ELR (cell line): ENCODE measurements around the gene FAM81A.
A peak's percentile ranks its signal among the peaks of the same experiment; 100 is the strongest.
"Not testable (repeated sequence)": the region's sequence is repeated elsewhere in the genome, so short reads cannot be mapped to it uniquely, and the experiment has no call there.

Experiments
- DNase-seq: peaks from one replicate; pipeline ENCODE4 v3.0.0-alpha.2; 2015; ENCODE audit warnings: low read depth

Gene FAM81A

DNA sequence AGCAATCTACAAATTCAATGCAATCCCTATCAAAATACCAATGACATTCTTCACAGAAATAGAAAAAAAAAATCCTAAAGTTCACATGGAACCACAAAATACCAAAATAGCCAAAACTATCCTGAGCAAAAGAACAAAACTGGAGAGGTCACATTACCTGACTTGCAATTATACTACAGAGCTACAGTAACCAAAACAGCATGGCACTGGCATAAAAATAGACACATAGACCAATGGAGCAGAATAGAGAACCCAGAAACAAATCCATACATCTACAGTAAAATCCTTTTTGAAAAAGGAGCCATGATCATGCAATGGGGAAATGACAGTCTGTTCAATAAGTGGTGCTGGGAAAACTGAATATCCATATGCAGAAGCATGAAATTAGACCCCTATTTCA, 51.5 kb downstream of the FAM81A start:
- DNase-seq, result not testable (repeated sequence)

DNA sequence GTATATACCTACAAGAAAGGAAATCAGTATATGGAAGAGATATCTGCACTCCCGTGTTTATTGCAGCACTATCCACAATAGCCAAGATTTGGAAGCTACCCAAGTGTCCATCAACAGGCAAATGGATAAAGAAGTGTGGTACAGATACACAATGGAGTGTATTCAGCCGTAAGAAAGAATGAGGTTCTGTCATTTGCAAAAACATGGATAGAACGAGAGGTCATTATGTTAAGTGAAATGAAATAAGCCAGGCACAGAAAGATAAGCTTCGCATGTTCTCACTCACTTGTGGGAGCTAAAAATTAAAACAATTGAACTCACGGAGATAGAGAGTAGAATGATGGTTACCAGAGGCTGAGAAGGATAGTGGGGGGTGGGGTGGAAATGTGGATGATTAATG, 53.1 kb downstream of the FAM81A start:
- DNase-seq, result no peak

DNA sequence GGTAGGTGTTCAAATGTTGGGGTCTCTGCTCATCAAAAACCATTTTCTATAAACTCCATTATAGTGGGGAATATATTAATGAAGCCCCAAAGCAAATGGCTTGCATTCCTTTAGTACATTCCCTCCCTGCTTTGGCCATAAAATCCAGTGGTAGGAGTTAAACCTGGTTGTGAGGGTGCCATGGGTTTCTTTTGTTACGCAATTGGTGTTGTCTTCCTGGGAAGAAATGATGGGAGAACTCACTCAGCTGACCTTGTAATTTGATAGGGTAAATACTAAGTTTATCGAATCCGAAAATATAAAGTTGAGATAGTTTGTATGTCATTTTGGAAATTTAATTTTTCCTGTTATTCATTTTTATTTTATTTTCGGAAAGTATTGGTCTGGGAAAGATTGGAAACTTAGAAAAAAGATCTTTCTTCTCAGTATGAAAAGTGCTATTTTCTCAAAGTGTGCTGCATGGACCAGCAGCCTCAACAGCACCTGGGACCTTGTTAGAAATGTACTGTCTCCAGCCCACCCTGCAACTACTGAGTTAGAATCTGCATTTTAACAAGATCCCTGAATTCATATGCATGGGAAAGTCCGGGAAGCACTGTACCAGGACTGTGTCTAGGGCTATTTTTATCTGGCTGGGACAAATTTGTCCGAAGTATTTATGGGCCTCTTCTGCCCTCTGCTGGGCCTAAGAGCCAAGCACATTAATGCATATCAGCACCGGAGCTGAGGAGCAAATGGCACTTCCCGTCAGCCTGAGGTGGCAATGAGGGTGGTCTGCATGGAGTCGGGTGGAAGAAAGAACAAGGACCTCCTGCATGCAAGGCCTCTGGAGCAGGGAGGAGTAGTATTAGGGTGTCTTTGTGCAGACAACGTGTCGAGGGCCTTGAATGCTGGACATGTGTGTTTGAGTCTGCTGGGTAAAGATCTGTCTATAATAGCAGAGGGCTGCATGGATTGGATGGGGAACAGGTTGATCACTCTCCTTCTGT, 54.7 kb downstream of the FAM81A start:
- peak; percentile 77 for DNase-seq

DNA sequence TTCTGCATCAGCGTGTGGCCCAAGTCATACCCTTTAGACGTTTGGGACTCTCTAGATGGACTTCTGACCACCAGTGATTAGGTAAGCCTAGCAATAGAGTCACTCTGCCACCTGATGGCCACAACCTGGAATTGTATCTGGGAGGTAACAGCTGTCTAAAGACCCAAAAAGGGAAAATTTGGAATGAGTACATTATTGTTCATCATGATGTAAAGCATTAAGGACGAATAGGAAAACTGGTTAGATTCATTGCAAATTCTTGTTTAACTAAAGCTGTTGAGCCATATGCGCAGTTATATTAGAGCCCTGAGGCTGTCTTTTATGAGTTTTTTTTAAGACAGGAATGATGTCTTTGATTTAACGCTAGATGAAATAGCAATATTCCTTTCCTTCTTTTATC, 63.6 kb downstream of the FAM81A start:
- DNase-seq, result peak; percentile 89

DNA sequence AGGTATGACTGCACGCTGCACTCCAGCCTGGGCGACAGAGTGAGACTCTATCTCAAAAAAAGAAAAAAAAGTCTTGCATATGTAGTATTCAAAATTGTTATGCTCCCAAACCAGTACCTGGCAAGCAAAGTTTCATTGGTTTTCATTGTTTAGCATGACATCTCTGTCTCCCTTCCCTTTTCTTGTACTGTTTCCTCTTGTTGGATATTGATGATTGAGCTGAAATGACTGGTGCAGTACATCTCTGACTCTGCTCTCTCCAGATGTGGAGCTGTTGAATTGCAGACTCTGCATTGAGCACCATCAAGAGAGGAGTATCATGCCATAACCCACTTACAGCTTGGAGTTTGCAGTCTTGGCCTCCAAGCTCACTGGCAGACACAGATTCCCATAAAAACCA, 77.2 kb downstream of the FAM81A start:
- no peak for DNase-seq

DNA sequence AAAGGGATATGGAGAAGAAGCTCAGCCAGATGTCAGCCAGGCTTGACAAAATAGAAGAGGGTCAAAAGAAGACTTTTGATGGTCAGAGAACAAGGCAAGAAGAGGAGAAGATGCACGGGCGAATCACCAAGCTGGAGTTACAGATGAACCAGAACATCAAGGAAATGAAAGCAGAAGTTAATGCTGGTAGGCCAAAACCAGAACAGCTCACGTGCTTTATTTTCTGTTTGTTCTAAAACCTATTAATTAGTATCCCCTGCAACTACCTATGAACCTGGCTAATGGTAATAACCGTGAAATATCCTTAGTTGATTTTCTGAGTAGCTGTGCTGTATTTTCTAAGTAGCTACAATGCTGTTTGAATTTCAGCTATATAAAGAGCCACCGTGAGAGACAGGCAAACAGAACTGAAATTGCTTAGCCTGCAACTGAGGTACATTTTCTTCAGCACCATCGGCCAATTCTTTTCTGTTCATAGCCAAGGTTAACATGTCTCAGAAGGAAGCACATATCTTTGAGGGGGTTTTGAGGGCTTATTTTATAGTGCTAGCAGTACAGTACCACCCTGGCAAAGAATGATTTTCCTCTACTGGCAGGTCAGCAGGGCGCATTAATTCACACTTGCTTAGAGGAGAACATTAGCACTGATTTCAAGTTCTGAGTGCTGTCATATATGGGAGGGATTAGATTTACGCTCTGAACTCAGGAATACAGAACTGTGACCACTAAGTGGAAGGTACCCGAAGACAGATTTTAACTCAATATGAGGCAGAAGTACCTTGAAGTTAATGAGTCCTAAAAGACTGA, 78.9 kb downstream of the FAM81A start:
- no peak for DNase-seq

DNA sequence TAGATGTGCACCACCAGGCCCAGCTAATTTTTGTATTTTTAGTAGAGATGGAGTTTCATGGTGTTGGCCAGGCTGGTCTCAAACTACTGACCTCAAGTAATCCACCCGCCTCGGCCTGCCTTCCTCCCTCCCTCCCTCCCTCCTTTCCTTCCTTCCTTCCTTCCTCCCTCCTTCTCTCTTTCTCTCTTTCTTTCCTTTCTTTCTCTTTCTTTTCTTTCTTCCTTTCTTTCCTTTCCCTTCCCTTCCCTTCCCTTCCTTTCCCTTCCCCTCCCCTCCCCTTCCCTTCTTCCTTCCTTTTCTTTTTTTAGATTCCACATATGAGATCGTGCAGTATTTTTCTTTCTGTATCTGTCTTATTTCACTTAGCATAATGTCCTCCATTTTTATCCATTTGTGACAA, 81.3 kb downstream of the FAM81A start:
- DNase-seq, result no peak

DNA sequence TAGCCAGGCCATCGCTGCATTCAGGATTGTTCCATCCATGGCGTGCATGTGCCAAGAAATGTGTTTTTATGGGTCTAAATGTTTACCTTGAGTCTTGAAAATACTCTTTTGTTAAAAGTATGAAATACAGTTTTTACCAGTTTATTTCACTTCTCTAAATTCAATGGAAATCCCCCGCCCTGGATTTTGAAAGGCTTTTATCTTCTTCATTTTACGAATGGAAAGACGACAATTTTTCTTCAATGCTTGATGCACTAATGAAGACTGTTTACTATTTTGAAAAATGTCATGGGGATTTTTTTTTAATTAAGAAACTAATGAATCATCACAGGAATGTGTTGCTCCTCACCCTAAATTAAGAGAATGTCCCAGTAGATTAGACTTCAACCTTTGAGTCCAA, 83.5 kb downstream of the FAM81A start:
- no peak for DNase-seq

DNA sequence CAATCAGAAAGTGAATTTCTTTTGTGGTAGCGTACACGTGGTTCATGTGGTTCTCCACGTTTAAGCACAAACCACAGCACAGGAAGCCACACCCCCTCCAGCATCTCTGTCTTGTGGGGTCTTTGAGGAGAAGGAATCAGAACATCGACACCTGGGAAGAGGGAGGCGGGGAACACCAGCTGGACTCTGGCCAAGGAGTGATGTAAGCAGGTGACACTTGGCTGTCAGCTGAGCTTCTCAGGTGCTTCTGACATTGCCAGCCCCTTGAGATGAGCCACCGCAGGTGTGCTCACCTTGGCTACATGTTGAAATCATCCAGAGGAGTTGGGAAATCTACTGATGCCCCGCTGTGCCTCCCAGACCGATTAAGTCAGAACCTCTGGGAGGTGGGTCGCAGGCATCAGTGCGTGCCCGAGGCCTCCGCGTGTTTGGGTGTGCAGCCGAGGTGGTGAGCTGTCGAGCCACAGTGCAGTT, 85.0 kb downstream of the FAM81A start:
- DNase-seq, result no peak

DNA sequence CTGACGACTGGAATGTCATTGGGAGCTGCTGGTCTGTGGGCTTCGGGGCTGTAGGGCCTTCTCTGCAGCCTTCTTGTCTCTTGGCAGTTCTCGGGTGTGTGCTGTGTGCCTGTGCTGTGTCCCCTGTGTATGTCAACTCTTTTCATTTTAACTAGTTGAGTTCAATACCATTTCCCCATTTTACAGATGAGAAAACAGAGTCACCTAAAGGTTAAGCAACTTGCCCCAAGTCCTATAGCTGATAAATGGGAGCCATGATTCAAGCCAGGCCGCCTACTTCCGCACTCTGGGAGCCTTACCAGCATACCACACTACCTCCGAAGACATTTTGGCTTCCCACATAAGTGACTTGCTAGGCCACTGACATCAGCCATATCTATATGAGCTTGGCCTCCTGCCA, 85.7 kb downstream of the FAM81A start:
- no peak for DNase-seq

DNA sequence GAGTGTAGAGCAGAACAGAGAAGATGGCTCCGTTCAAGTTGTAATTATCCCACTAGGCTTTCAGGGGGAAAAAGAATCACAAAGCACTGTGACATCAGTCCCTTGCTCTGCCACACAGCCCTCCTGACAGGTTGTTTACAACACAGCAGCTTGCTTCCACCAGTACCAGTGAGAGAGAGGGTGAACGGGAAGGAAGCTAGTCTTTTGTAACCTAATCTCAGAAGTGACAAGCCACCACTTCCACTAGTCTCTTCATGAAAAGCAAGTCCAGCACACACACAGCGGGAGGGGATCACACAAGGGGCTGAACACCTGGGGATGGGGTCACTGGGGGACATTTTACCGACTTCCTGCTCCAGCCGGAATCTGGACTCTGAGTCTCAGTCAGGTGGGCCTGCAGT, 86.3 kb downstream of the FAM81A start:
- no peak for DNase-seq

DNA sequence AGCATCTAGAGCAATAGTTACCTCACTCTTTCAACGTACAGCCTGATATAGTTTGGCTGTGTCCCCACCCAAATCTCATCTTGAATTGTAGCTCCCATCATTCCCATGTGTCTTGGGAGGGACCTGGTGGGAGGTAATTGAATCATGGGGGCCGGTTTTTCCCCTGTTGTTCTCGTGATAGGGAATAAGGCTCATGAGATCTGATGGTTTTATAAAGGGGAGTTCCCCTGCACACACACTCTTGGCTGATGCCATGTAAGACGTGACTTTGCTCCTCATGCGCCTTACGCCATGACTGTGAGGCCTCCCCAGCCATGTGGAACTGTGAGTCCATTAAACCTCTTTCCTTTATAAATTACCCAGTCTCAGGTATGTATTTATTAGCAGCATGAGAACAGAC, 88.5 kb downstream of the FAM81A start:
- DNase-seq, result not testable (repeated sequence)

DNA sequence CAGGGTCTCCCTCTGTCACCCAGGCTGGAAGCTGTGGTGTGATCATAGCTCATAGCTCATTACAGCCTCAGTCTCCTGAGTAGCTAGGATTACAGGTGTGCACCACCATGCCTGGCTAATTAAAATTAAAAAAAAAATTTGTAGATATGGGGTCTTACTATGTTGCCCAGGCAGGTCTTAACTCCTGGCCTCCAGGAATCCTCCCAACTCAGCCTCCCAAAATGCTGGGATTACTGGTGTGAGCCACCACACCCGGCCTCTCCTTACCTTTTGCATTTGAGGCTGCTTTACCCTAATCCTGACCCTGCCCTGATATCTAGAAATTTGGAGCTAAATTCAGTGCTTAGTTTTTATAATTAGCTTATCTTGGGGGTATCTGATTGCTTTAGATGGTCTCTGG, 90.4 kb downstream of the FAM81A start:
- DNase-seq, result no peak

DNA sequence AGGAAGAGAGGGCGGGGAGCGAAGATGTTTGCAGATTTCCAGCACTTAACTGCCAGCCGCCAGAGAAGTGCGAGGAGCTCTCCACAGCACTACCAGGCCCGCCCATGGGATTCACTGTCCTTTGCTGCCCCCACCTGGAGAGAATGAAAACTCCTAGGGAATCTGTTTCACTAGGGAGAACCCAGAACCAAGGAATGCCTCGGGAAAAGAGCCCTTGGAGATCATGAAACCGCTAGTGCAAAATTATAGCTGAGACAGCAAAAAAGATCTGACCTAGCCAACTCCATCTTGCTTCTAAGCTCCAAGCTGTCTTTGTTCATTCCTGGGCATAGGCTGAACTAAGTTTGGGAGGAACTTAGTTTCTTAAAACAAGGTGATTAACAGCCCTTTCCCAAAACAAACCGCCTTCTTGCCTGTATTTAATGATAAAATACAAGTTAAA, 91.0 kb downstream of the FAM81A start:
- peak; percentile 92 for DNase-seq

DNA sequence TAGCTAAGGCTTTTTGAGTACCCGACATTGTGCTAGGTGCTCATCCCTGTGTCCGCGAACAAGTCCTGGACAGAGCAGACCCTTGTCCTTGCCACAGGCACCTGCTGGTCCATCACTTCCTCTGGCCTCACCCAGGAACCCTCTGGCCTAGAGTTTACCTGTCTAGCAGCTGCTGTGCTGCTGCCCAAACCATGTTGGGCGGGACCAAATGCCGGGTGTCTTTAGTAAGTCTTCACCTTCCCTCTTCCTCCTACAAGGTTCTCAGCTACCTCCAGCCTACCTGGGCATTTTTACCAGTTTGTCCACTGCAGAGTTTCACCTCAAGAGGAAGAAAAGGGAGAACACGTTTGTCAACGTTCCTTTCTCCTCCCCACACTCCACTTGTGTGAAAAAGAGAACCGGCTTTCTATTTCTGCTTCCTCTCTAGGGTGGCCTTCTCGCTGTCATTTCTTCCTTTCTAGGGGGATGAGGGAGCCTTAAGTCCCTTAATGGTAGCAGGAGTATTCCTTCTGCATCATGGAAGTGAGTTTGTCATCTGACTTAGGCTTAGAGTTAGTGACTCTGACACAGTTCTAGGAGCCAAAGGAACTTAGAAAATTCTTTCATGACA, 93.2 kb downstream of the FAM81A start:
- DNase-seq, result no peak

DNA sequence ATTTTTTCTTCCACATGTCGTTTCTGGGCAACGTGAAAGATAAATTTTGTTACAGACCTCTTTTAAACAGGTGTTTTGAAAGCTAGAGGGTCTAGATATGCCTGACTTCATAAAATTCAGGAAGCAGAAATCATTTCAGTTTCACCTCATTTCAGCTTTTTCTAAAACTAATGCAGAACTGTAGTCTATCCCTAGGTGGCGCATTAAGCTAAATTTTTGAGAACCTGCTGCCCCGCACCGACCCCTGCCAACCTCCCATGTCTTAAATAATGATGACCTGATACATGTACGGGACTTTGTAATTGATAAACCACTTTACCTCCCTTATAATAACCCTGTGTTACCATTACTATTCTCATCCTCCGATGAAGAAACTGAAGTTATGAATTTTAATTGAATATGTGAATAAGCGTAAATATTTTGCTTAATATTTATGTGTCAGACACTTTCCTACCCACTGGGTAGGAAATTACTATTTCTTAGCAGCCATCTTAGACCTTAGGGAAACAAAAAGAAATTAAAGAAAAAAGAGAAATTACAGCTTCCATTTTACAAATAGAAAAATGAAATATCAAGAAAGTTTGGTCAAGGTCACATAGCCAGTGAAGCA, 94.9 kb downstream of the FAM81A start:
- DNase-seq, result peak; percentile 60

DNA sequence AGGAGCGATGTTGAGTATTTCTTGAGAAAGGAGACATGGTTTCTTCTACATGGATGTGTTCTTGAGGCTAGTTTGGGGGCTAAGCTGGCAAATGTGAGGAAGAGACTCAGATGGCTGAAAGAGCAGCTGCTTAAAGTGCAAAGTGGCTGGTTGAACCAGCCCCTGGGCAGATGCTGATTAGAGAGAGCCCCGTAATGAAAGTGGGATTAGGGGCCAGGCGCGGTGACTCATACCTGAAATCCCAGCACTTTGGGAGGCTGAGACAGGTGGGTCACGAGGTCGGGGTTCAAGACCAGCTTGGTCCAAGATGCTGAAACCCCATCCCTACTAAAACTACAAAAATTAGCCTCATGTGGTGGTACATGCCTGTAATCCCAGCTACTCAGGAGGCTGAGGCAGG, 98.6 kb downstream of the FAM81A start:
- DNase-seq, result no peak

DNA sequence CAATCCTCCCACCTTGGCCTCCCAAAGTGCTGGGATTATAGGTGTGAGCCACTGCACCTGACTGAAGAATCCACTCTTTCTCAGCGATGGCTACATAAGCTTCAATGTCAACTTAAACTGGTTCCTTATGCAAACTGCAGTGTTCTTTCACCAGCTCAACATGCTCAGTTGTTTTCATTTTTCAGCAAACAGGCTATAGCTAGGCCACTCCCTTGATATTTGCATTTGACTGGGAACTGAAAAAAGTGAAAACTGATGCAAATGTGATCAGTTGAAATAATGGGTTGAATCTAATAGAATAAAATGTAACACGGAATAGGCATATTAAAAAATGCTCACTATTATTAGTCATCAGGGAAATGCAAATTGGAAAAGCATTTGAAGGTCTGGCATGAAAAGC, 99.4 kb downstream of the FAM81A start:
- no peak for DNase-seq

DNA sequence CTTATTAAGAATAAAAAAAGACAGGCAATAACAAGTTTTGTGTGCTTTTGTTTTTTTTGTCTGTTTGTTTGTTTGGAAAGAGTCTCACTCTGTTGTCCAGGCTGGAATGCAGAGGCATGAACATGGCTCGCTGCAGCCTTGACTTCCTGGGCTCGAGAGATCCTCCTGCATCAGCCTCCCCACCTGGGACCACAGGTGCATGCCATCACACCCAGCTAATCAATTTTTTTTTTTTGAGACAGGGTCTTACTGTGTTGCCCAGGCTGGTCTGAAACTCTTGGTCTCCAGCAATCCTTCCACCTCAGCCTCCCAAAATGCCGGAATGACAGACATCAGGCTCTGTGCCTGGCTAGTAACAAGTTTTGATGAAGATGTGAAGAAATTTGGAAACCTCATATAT, 100.5 kb downstream of the FAM81A start:
- no peak for DNase-seq

DNA sequence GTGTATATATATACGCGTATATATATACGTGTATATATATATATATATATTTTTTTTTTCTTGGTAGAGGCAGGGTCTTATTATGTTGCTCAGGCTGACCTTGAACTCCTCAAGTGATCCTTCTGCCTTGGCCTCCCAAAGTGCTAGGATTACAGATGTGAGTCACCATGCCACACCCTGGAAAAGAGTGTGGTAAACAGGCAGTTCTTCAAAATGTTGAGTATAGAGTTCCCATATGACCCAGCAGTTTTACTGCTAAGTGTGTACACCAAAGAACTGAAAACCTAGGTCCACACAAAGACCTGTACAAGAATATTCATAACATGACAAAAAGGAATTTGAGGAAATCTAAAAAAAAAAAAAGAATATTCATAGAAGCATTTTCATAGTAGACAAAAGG, 101.8 kb downstream of the FAM81A start:
- peak; percentile 20 for DNase-seq

DNA sequence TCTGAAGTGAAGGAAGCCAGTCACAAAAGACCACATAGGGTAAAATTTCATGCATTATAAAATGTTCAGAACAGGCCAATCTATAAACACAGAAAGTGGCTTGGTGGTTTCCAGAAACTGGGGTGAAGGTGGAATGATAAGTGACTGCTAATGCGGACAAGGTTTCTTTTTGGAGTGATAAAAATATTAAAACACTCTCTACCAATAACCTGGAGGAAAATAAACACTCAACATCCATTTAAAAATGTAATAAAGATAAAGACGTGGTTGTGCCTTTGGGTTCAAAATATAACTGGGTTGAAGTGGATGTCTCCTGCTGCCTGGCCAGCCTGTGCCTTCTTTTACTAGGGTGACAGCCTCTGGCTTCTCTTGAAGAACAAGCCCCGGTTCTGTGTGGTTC, 102.7 kb downstream of the FAM81A start:
- DNase-seq, result no peak

DNA sequence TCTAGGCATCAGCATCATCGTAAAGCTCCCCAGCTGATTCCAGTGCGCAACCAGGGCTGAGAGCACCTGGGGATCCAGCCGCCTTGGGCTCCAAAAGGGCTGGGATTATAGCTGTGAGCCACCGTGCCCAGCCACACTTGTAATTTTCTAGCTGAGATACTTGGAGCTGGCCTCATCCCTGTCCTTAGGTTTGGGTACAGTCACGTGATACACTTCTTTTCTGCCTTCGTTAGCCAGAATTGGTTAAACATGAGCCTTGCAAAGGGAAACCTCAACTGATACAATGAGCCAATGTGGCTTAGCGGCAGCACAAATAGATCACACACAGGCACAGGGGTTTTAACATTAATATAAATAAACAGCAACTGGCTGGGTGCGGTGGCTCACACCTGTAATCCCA, 103.8 kb downstream of the FAM81A start:
- DNase-seq, result no peak
